Osteoblast (primary cell): Measurements from ENCODE around the gene SLC35A4. TPM values are rescaled to one million over a fixed set of nuclear protein-coding genes. Genes with fewer than 3 reads are reported as not detected.
"Not testable (repeated sequence)": the region's sequence is repeated elsewhere in the genome, so short reads cannot be mapped to it uniquely, and the experiment has no call there.

Source experiments
- DNase-seq: peaks from one replicate; pipeline ENCODE4 v3.0.0; 2011; ENCODE audit warnings: low spot score, mixed read lengths; ENCODE audit not compliant: insufficient read length; ENCODE audit errors: missing footprints
- H2AFZ ChIP-seq: 2 replicates; pipeline ENCODE4 v1.6.0; 2011; ENCODE audit warnings: mild to moderate bottlenecking, low read length
- H3K27ac ChIP-seq: 2 replicates; pipeline ENCODE4 v1.5.1; 2011; ENCODE audit warnings: mild to moderate bottlenecking, low read depth, low read length, moderate library complexity
- H3K27me3 ChIP-seq: 2 replicates; pipeline ENCODE4 v1.6.0; 2012; ENCODE audit warnings: mild to moderate bottlenecking, control low read depth, inconsistent platforms, low read length, moderate library complexity; ENCODE audit not compliant: insufficient read depth
- H3K36me3 ChIP-seq: 2 replicates; pipeline ENCODE4 v1.5.1; 2011; ENCODE audit warnings: mild to moderate bottlenecking, low read length, control low read depth, moderate library complexity; ENCODE audit not compliant: insufficient read depth
- H3K4me1 ChIP-seq: 2 replicates; pipeline ENCODE4 v1.5.1; 2011; ENCODE audit warnings: mild to moderate bottlenecking, low read length, control low read depth, moderate library complexity; ENCODE audit not compliant: insufficient read depth
- H3K4me2 ChIP-seq: 2 replicates; pipeline ENCODE4 v1.6.0; 2011; ENCODE audit warnings: mild to moderate bottlenecking, low read length; ENCODE audit not compliant: insufficient read depth
- H3K4me3 ChIP-seq: fragments of 200-600 bp; sonication (generic); 3 replicates; pipeline ENCODE4 v1.5.1; 2012; ENCODE audit warnings: mild to moderate bottlenecking, low read length, inconsistent platforms; ENCODE audit not compliant: insufficient read depth
- H3K79me2 ChIP-seq: 2 replicates; pipeline ENCODE4 v1.6.0; 2012; ENCODE audit warnings: mild to moderate bottlenecking, low read length, control low read depth, inconsistent platforms; ENCODE audit not compliant: insufficient read depth
- H3K9me3 ChIP-seq: 2 replicates; pipeline ENCODE4 v1.5.1; 2011; ENCODE audit warnings: low read depth, low read length, control low read depth
- H4K20me1 ChIP-seq: 2 replicates; pipeline ENCODE4 v1.6.0; 2012; ENCODE audit warnings: mild to moderate bottlenecking, low read length, control low read depth; ENCODE audit not compliant: insufficient read depth
- total RNA-seq: library from RNA; depleted of rRNA; stranded (reverse); fragments of >200 nt; gene quantifications from 2 replicates; pipeline ENCODE4 v1.2.3, GENCODE V29; 2012
- TF ChIP-seq, protein P1 (sequence below): IDR thresholded peaks from 2 replicates; pipeline ENCODE4 v1.5.1; 2011; ENCODE audit warnings: mild to moderate bottlenecking, low read depth, low read length, moderate library complexity; ENCODE audit errors: extremely low read depth

Gene SLC35A4
- total RNA-seq, 1 donor = 20.6 TPM

- TF ChIP-seq, protein P1, sequence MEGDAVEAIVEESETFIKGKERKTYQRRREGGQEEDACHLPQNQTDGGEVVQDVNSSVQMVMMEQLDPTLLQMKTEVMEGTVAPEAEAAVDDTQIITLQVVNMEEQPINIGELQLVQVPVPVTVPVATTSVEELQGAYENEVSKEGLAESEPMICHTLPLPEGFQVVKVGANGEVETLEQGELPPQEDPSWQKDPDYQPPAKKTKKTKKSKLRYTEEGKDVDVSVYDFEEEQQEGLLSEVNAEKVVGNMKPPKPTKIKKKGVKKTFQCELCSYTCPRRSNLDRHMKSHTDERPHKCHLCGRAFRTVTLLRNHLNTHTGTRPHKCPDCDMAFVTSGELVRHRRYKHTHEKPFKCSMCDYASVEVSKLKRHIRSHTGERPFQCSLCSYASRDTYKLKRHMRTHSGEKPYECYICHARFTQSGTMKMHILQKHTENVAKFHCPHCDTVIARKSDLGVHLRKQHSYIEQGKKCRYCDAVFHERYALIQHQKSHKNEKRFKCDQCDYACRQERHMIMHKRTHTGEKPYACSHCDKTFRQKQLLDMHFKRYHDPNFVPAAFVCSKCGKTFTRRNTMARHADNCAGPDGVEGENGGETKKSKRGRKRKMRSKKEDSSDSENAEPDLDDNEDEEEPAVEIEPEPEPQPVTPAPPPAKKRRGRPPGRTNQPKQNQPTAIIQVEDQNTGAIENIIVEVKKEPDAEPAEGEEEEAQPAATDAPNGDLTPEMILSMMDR = no peak
- no peaks in the 10 kb centered on the region for H3K9me3 ChIP-seq
- no peaks in the 10 kb centered on the region for H3K36me3 ChIP-seq
- H3K79me2 ChIP-seq = no peaks in the 10 kb centered on the region
- no peaks in the 10 kb centered on the region for H3K27me3 ChIP-seq
- H3K27ac ChIP-seq = no peak overlapping the region
- DNase-seq = no peak
- H3K4me3 ChIP-seq = no peak overlapping the region
- no peak overlapping the region for H3K4me2 ChIP-seq
- no peak overlapping the region for H2AFZ ChIP-seq
- H4K20me1 ChIP-seq = no peaks in the 10 kb centered on the region
- no peaks in the 10 kb centered on the region for H3K4me1 ChIP-seq
Measured at GRCh38 chr5:140600096-140600495, 35.5 kb downstream of the SLC35A4 start.

GRCh38 chr5:140602147-140602546 lies 37.5 kb downstream of the SLC35A4 start:
- Histone ChIP-seq H3K36me3 (no peaks in the 10 kb centered on the region), H4K20me1 (no peaks in the 10 kb centered on the region), H3K79me2 (no peaks in the 10 kb centered on the region), H3K4me2 (no peak overlapping the region), H3K4me3 (no peak overlapping the region), H3K4me1 (no peaks in the 10 kb centered on the region), H3K9me3 (no peaks in the 10 kb centered on the region), H3K27ac (peak overlapping the region; percentile 36), H3K27me3 (no peaks in the 10 kb centered on the region), H2AFZ (no peak overlapping the region)
- TF ChIP-seq, protein P1 = no peak
- no peak for DNase-seq

DNA sequence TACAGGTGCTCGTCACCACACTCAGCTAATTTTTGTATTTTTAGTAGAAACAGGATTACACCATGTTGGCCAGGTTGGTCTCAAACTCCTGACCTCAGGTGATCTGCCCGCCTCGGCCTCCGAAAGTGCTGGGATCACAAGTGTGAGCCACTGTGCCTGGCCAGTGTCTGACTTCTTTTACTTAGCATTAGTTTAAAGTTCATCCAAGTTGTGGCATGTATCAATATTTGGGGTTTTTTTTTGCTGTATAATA lies 38.7 kb downstream of the SLC35A4 start:
- H3K4me1 ChIP-seq, H3K4me3 ChIP-seq, H3K4me2 ChIP-seq, H3K79me2 ChIP-seq, DNase-seq, H3K27me3 ChIP-seq, H2AFZ ChIP-seq, H3K9me3 ChIP-seq, H3K36me3 ChIP-seq, H3K27ac ChIP-seq, H4K20me1 ChIP-seq: not testable (repeated sequence)

DNA sequence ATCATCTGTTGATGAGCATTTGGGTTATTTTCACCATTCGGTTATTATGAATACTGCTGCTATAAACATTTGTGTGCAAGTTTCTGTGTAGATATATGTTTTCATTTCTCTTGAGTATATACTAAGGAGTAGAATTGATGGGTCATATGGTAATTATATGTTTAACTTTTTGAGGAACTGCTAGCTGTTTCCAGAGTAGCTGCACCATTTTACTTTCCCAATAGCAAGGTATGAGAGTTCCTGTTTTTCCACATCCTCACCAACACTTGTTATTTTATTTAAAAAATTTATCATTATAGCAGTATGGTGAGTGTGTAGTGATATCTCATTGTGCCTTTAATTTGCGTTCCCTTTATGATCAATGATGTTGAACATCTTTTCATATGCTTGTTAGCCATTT lies 39.1 kb downstream of the SLC35A4 start:
- Histone ChIP-seq H3K4me1 (no peaks in the 10 kb centered on the region), H4K20me1 (no peaks in the 10 kb centered on the region), H3K4me3 (no peak overlapping the region), H2AFZ (no peak overlapping the region), H3K36me3 (no peaks in the 10 kb centered on the region), H3K27me3 (no peaks in the 10 kb centered on the region), H3K9me3 (no peaks in the 10 kb centered on the region), H3K4me2 (no peak overlapping the region), H3K79me2 (no peaks in the 10 kb centered on the region), H3K27ac (no peak overlapping the region)
- TF ChIP-seq, protein P1 = no peak
- DNase-seq = no peak

DNA sequence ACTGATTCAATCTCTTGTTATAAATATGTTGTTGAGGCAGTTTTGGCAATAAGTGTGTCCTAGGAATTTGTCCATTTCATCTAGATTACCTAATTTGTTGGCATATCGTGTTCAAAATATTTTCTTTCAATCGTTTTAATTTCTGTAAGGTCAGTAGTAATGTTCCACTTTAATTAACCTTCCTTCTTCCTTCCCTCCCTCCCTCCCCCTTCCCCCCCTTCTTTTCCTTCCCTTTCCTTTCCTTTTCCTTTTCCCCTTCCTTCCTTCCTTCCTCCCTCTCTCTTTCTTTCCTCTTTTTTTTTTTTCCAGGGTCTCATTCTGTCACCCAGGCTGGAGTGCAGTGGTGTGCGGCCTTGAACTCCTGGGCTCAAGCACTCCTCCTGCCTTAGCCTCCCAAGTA lies 41.3 kb downstream of the SLC35A4 start:
- Histone ChIP-seq H3K79me2 (no peaks in the 10 kb centered on the region), H3K4me2 (no peak overlapping the region), H4K20me1 (no peaks in the 10 kb centered on the region), H2AFZ (no peak overlapping the region), H3K27ac (no peak overlapping the region), H3K36me3 (no peaks in the 10 kb centered on the region), H3K9me3 (no peaks in the 10 kb centered on the region), H3K27me3 (no peaks in the 10 kb centered on the region), H3K4me1 (peaks cover 6% of the 10 kb centered on the region), H3K4me3 (no peak overlapping the region)
- TF ChIP-seq, protein P1 = no peak
- DNase-seq = no peak
